Gastroesophageal sphincter (tissue), 3 donors: ENCODE data around the gene ADCY9.

Experiments
- EP300 ChIP-seq: sonication (generic); formaldehyde crosslinking; IDR thresholded peaks from one replicate; pipeline ENCODE4 v1.6.1; 2017; ENCODE audit warnings: antibody characterized with exemption, mild to moderate bottlenecking
- POLR2A ChIP-seq, 2 donors: fragments of 450-650 bp; IDR thresholded peaks; one replicate each; pipeline ENCODE4 v1.6.1; 2017; ENCODE audit warnings: antibody characterized with exemption in 2 of 2, mild to moderate bottlenecking in 2 of 2, moderate library complexity in 1 of 2
- POLR2AphosphoS5 ChIP-seq: sonication (generic); formaldehyde crosslinking; IDR thresholded peaks from one replicate; pipeline ENCODE4 v1.6.1; 2017; ENCODE audit warnings: antibody characterized with exemption
- TF ChIP-seq, protein P1 (sequence below), 4 experiments: fragments of 200-600 bp in 2 of 4; fragments of 450-650 bp in 2 of 4; sonication (generic) in 1 of 4; IDR thresholded peaks; one replicate each; pipeline ENCODE4 v1.5.1; 2017 to 2019; ENCODE audit warnings: antibody characterized with exemption in 4 of 4, mild to moderate bottlenecking in 2 of 4, moderate library complexity in 2 of 4

DNA sequence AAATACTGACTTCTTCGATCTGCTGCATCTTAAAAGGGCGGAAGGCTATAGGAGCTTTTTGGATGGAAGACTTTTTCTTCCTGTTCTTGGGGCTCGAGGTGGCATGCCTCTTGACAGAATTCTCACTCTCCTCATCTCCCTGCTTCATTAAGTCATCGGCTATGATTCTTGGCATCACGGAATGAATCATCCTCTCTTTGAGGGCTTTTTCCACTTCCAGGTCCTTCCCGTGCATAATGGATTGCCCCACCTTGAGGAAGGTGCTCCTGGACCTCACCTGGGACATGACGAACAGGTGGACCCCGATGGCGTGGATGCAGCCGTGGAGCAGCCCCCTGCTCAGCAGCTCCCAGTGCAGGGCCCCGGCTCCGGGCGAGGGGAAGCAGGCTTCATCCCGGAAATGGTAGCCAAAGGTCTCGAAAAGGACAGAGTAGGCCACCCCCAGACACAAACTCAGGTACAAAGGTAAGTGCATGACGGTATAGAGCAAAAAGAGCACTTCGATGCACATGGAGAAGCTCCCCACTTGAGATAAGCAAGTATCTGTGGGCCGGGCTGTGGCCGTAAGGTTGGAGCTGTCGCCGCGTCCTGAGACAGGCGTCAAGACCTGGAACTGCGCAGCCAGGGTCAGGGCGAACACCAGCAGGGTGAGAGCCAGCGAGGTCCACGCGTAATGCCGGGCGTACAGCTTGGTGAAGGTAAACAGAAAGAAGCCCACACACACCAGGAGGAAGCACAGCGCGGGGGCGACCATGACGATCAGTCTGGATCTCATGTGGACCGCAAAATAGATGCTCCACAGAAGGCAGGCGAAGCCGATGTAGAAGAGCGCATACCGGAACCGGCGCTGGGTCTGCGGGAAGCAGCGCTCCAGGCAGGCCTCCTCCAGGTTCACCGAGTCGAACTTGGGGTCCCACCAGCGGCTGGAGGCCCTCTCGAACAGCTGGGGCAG is 1.7 kb downstream of the ADCY9 start:
- TF ChIP-seq, protein P1, sequence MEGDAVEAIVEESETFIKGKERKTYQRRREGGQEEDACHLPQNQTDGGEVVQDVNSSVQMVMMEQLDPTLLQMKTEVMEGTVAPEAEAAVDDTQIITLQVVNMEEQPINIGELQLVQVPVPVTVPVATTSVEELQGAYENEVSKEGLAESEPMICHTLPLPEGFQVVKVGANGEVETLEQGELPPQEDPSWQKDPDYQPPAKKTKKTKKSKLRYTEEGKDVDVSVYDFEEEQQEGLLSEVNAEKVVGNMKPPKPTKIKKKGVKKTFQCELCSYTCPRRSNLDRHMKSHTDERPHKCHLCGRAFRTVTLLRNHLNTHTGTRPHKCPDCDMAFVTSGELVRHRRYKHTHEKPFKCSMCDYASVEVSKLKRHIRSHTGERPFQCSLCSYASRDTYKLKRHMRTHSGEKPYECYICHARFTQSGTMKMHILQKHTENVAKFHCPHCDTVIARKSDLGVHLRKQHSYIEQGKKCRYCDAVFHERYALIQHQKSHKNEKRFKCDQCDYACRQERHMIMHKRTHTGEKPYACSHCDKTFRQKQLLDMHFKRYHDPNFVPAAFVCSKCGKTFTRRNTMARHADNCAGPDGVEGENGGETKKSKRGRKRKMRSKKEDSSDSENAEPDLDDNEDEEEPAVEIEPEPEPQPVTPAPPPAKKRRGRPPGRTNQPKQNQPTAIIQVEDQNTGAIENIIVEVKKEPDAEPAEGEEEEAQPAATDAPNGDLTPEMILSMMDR (IDR thresholded peaks at IDR 0.05), result no peak
- TF ChIP-seq POLR2AphosphoS5 (no peak), EP300 (no peak), POLR2A (IDR thresholded peaks at IDR 0.05) (no peak)
